MM.1S (cell line): ENCODE data around the gene ULBP1.

Experiments used
- DNase-seq: peaks from one replicate; pipeline ENCODE4 v3.0.0-alpha.2; 2015
- H2AFZ ChIP-seq: fragments of 300-600 bp; sonication (generic); 2 replicates; pipeline ENCODE4 v1.6.0; 2016; ENCODE audit warnings: antibody characterized with exemption, low read length
- H3F3A ChIP-seq: fragments of 300-600 bp; sonication (generic); 2 replicates; pipeline ENCODE4 v1.6.1; 2016; ENCODE audit warnings: mild to moderate bottlenecking, antibody characterized with exemption, low read length, moderate library complexity, mixed read lengths; ENCODE audit not compliant: insufficient read depth
- H3K27ac ChIP-seq: fragments of 300-600 bp; sonication (generic); 2 replicates; pipeline ENCODE4 v1.5.1; 2016; ENCODE audit warnings: mild to moderate bottlenecking, low read length
- H3K27me3 ChIP-seq: fragments of 300-600 bp; sonication (generic); replicated peaks from 2 replicates; pipeline ENCODE4 v1.6.0; 2016; ENCODE audit warnings: low read length; ENCODE audit not compliant: insufficient read depth
- H3K36me3 ChIP-seq: fragments of 300-600 bp; sonication (generic); replicated peaks from 2 replicates; pipeline ENCODE4 v1.6.1; 2016; ENCODE audit warnings: mild to moderate bottlenecking, low read length, mixed read lengths; ENCODE audit not compliant: insufficient read depth
- H3K4me1 ChIP-seq: fragments of 300-600 bp; sonication (generic); 2 replicates; pipeline ENCODE4 v1.6.1; 2016; ENCODE audit warnings: low read length, mixed read lengths
- H3K4me2 ChIP-seq: fragments of 300-600 bp; sonication (generic); 2 replicates; pipeline ENCODE4 v1.6.0; 2016; ENCODE audit warnings: low read depth, low read length
- H3K4me3 ChIP-seq: fragments of 300-600 bp; sonication (generic); 2 replicates; pipeline ENCODE4 v1.5.1; 2016; ENCODE audit warnings: low read length, mixed read lengths
- H3K79me2 ChIP-seq: fragments of 300-600 bp; sonication (generic); 2 replicates; pipeline ENCODE4 v1.6.1; 2016; ENCODE audit warnings: mixed run types, low read length, mixed read lengths
- H3K9ac ChIP-seq: fragments of 300-600 bp; sonication (generic); 2 replicates; pipeline ENCODE4 v1.6.1; 2016; ENCODE audit warnings: low read length, mixed read lengths
- H3K9me2 ChIP-seq: fragments of 300-600 bp; sonication (generic); replicated peaks from 2 replicates; pipeline ENCODE4 v1.6.1; 2016; ENCODE audit warnings: mild to moderate bottlenecking, low read length, mixed read lengths; ENCODE audit not compliant: insufficient read depth
- H3K9me3 ChIP-seq: fragments of 300-600 bp; sonication (generic); replicated peaks from 2 replicates; pipeline ENCODE4 v1.6.1; 2016; ENCODE audit warnings: mild to moderate bottlenecking, low read length, mixed read lengths; ENCODE audit not compliant: insufficient read depth
- H4K20me1 ChIP-seq: fragments of 300-600 bp; sonication (generic); 2 replicates; pipeline ENCODE4 v1.6.1; 2016; ENCODE audit warnings: mild to moderate bottlenecking, low read length, moderate library complexity, mixed read lengths; ENCODE audit not compliant: insufficient read depth
- CTCF ChIP-seq: fragments of 300-600 bp; sonication (generic); IDR thresholded peaks from 2 replicates; pipeline ENCODE4 v1.5.1; 2016; ENCODE audit warnings: antibody characterized with exemption, low read length, mixed read lengths
- EZH2 ChIP-seq: fragments of 300-600 bp; sonication (generic); optimal IDR thresholded peaks from 2 replicates; pipeline ENCODE3; 2017; ENCODE audit warnings: low read depth, mild to moderate bottlenecking, antibody characterized with exemption, low read length, mixed read lengths
- EZH2phosphoT487 ChIP-seq: fragments of 300-600 bp; sonication (generic); IDR thresholded peaks from 2 replicates; pipeline ENCODE4 v1.6.1; 2018; ENCODE audit warnings: antibody characterized with exemption, low read length

The ULBP1 gene

GRCh38 chr6:149991838-149992237, 28.1 kb downstream of the ULBP1 start:
- no peaks in the 10 kb centered on the region for H4K20me1 ChIP-seq
- no peak overlapping the region for H3K4me3 ChIP-seq
- DNase-seq = no peak
- peaks cover 51% of the 10 kb centered on the region for H3K27me3 ChIP-seq
- H3K9me3 ChIP-seq = no peaks in the 10 kb centered on the region
- H3K36me3 ChIP-seq = no peaks in the 10 kb centered on the region
- no peaks in the 10 kb centered on the region for H3K79me2 ChIP-seq
- H3K4me1 ChIP-seq = no peaks in the 10 kb centered on the region
- no peaks in the 10 kb centered on the region for H3F3A ChIP-seq
- TF ChIP-seq EZH2 (no peak), EZH2phosphoT487 (no peak), CTCF (no peak)
- H3K27ac ChIP-seq = no peak overlapping the region
- no peak overlapping the region for H3K9ac ChIP-seq
- no peak overlapping the region for H3K4me2 ChIP-seq
- no peaks in the 10 kb centered on the region for H3K9me2 ChIP-seq
- no peak overlapping the region for H2AFZ ChIP-seq

GRCh38 chr6:149995235-149995750, 31.6 kb downstream of the ULBP1 start:
- Histone ChIP-seq H3K9me3 (no peaks in the 10 kb centered on the region), H4K20me1 (no peaks in the 10 kb centered on the region), H2AFZ (no peak overlapping the region), H3K36me3 (no peaks in the 10 kb centered on the region), H3K4me1 (no peaks in the 10 kb centered on the region), H3K27me3 (peaks cover 17% of the 10 kb centered on the region; the same call in 1 of the 2 replicates), H3K79me2 (no peaks in the 10 kb centered on the region), H3K27ac (no peak overlapping the region), H3K4me3 (no peak overlapping the region), H3K4me2 (no peak overlapping the region), H3K9ac (no peak overlapping the region), H3K9me2 (no peaks in the 10 kb centered on the region), H3F3A (no peaks in the 10 kb centered on the region)
- DNase-seq = no peak
- no peak for TF ChIP-seq CTCF
- no peak for TF ChIP-seq EZH2phosphoT487
- TF ChIP-seq EZH2 = no peak

GRCh38 chr6:149995971-149996370, 32.2 kb downstream of the ULBP1 start:
- Histone ChIP-seq H3F3A (no peaks in the 10 kb centered on the region), H4K20me1 (no peaks in the 10 kb centered on the region), H3K4me2 (no peak overlapping the region), H3K36me3 (no peaks in the 10 kb centered on the region), H3K27me3 (peaks cover 11% of the 10 kb centered on the region; the same call in 1 of the 2 replicates), H3K4me1 (no peaks in the 10 kb centered on the region), H3K9me3 (no peaks in the 10 kb centered on the region), H3K9me2 (no peaks in the 10 kb centered on the region), H2AFZ (no peak overlapping the region), H3K27ac (no peak overlapping the region), H3K9ac (no peak overlapping the region), H3K79me2 (no peaks in the 10 kb centered on the region), H3K4me3 (no peak overlapping the region)
- DNase-seq = no peak
- TF ChIP-seq CTCF (no peak), EZH2 (no peak), EZH2phosphoT487 (no peak)
